K562 (cell line): Measurements from ENCODE around the gene TSPAN11. TPM values are rescaled to one million over a fixed set of nuclear protein-coding genes. Genes with fewer than 3 reads are reported as not detected.

Source experiments
- ERF ChIP-seq: fragments of 450-650 bp; formaldehyde crosslinking; IDR thresholded peaks from 2 replicates; pipeline ENCODE4 v1.4.0; 2020; ENCODE audit warnings: mild to moderate bottlenecking, mixed read lengths
- polyA plus RNA-seq, 8 experiments: library from polyadenylated mRNA; depleted of rRNA in 4 of 8; stranded (reverse) in 5 of 8; unstranded in 3 of 8; fragments of >200 nt; fragmentation: Nextera tagmentation in 2 of 8; fragmentation: Illumina TruSeq in 1 of 8; extraction: Ambion mirVana in 2 of 8; extraction: Trizol in 1 of 8; gene quantifications; 2 replicates each; pipeline versions ENCODE4 v1.2.1 to v1.2.3, GENCODE V29; 2011 to 2014; ENCODE audit warnings: inconsistent platforms in 1 of 8, missing spikeins in 1 of 8
- total RNA-seq, 7 experiments: library from RNA; depleted of rRNA in 6 of 7; stranded (reverse); fragments of >200 nt in 6 of 7; fragmentation: Illumina TruSeq in 2 of 7; extraction: Trizol in 2 of 7; gene quantifications; 2 replicates each; pipeline versions ENCODE4 v1.2.1 to v1.2.3, GENCODE V29; 2011 to 2021; ENCODE audit warnings: low replicate concordance in 1 of 7
- TF ChIP-seq, protein P1 (sequence below), 2 experiments: fragments of 450-650 bp in 1 of 2; sonication (generic) in 1 of 2; formaldehyde crosslinking in 1 of 2; IDR thresholded peaks; 2 replicates each; pipeline versions ENCODE4 v1.7.1 to v1.9.0; 2016 to 2022; ENCODE audit warnings: inconsistent platforms in 1 of 2, mild to moderate bottlenecking in 1 of 2, missing genetic modification reagents in 1 of 2

The TSPAN11 gene
- total and polyA plus RNA-seq, 9 of the 15 experiments (the other 6 are each of a cell fraction or from before 2014, with no cell fraction given): not detected

DNA sequence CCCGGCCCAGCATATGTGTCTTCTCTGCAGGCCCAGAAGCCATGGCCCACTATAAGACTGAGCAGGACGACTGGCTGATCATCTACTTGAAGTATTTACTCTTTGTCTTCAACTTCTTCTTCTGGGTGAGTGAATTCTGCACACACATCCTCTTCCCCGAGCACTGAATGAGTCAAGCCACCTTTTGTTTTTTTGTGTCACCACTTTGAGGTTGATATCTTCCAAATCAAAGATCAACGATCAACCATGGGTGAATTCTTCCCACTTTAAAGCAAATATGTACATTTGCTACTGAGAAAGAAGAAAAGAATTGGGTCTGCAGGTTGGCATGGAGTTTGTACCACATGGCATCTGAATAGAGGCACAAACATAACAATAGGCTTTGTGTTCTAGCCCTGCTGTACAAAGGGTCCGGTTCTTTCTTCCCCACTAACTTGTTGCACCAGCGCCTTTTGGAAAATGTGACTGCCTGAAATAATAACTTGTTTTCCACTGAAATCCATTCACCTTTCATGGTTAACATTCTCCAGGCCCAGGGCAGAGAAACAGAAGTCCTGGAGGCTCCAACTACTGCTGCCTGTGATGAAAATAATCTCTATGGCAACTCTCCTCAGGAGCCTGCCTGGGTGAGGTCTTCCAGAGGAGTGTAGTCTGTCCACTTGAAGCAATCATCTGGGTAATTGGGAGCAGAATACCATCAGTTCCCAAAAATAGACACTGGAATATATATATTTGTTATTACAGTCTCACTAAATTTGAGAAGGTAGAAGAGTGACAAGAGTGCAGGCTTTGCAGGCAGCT lies 27.6 kb downstream of the TSPAN11 start (continued):
- TF ChIP-seq, protein P1, sequence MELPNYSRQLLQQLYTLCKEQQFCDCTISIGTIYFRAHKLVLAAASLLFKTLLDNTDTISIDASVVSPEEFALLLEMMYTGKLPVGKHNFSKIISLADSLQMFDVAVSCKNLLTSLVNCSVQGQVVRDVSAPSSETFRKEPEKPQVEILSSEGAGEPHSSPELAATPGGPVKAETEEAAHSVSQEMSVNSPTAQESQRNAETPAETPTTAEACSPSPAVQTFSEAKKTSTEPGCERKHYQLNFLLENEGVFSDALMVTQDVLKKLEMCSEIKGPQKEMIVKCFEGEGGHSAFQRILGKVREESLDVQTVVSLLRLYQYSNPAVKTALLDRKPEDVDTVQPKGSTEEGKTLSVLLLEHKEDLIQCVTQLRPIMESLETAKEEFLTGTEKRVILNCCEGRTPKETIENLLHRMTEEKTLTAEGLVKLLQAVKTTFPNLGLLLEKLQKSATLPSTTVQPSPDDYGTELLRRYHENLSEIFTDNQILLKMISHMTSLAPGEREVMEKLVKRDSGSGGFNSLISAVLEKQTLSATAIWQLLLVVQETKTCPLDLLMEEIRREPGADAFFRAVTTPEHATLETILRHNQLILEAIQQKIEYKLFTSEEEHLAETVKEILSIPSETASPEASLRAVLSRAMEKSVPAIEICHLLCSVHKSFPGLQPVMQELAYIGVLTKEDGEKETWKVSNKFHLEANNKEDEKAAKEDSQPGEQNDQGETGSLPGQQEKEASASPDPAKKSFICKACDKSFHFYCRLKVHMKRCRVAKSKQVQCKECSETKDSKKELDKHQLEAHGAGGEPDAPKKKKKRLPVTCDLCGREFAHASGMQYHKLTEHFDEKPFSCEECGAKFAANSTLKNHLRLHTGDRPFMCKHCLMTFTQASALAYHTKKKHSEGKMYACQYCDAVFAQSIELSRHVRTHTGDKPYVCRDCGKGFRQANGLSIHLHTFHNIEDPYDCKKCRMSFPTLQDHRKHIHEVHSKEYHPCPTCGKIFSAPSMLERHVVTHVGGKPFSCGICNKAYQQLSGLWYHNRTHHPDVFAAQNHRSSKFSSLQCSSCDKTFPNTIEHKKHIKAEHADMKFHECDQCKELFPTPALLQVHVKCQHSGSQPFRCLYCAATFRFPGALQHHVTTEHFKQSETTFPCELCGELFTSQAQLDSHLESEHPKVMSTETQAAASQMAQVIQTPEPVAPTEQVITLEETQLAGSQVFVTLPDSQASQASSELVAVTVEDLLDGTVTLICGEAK (IDR thresholded peaks at IDR 0.05): no peak
- TF ChIP-seq, protein P1 (CRISPR knock-in tag; IDR thresholded peaks at IDR 0.05): no peak
- no peak for TF ChIP-seq ERF (CRISPR knock-in tag)
- TF ChIP-seq, all 486 proteins: peak for 0
